ENCODE measurements around the gene C12orf54. TPM values are rescaled to one million over a fixed set of nuclear protein-coding genes. Genes with fewer than 3 reads are reported as not detected.
"Not testable (repeated sequence)": the region's sequence is repeated elsewhere in the genome, so short reads cannot be mapped to it uniquely, and the experiment has no call there.

C12orf54 gene
- total and polyA plus RNA-seq, 2 of the 13 experiments (the other 11 are each of a cell fraction or from before 2014, with no cell fraction given) = not detected

DNA sequence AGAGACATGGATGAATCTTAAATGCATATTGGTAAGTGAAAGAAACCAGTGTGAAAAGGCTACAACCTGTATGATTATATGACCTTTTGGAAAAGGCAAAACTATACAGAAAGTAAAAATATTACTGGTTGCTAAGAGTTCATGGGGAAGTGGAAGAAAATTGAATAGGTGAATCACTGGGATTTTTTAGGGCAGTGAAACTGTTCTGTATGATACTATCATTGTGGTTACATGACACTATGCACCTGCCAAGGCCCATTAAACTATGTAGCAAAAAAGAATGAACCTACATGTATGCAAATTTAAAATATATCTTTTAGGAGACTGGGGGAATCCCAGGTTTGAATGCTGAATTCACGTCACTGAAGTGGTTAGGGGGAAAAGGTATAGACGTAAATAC is 30.6 kb downstream of the C12orf54 start (continued):
- TF ChIP-seq, protein P1, sequence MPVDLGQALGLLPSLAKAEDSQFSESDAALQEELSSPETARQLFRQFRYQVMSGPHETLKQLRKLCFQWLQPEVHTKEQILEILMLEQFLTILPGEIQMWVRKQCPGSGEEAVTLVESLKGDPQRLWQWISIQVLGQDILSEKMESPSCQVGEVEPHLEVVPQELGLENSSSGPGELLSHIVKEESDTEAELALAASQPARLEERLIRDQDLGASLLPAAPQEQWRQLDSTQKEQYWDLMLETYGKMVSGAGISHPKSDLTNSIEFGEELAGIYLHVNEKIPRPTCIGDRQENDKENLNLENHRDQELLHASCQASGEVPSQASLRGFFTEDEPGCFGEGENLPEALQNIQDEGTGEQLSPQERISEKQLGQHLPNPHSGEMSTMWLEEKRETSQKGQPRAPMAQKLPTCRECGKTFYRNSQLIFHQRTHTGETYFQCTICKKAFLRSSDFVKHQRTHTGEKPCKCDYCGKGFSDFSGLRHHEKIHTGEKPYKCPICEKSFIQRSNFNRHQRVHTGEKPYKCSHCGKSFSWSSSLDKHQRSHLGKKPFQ (CRISPR knock-in tag; IDR thresholded peaks at IDR 0.05; ENCODE audit: insufficient replicate concordance) = no peak
- TF ChIP-seq, protein P2, sequence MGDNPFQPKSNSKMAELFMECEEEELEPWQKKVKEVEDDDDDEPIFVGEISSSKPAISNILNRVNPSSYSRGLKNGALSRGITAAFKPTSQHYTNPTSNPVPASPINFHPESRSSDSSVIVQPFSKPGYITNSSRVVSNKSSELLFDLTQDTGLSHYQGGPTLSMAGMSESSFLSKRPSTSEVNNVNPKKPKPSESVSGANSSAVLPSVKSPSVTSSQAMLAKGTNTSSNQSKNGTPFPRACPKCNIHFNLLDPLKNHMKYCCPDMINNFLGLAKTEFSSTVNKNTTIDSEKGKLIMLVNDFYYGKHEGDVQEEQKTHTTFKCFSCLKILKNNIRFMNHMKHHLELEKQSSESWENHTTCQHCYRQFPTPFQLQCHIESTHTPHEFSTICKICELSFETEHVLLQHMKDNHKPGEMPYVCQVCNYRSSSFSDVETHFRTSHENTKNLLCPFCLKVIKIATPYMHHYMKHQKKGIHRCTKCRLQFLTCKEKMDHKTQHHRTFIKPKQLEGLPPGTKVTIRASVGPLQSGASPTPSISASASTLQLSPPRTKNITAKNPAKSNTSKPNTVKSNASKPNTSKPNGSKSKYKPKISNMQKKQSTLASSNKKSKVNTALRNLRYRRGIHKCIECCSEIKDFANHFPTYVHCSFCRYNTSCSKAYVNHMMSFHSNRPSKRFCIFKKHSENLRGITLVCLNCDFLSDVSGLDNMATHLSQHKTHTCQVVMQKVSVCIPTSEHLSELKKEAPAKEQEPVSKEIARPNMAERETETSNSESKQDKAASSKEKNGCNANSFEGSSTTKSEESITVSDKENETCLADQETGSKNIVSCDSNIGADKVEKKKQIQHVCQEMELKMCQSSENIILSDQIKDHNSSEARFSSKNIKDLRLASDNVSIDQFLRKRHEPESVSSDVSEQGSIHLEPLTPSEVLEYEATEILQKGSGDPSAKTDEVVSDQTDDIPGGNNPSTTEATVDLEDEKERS (CRISPR knock-in tag; IDR thresholded peaks at IDR 0.05) = no peak
- TF ChIP-seq STAG1 (CRISPR knock-in tag; IDR thresholded peaks at IDR 0.05) = no peak

DNA sequence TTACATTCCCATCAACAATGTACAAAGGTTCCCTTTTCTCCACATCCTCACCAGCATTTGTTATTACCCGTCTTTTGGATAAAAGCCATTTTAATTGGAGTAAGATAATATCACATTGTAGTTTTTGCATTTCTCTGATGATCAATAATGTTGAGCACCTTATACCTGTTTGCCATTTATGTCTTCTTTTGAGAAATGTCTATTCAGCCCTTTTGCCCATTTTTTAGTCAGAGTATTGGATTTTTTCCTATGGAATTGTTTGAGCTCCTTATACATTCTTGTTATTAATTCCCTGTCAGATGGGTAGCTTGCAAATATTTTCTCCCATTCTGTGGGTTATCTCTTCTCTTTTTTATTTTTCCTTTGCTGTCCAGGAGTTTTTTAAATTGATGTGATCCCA is 32.4 kb downstream of the C12orf54 start:
- H2AFZ ChIP-seq (ENCODE audit: low read length) = no peak overlapping the region
- ATAC-seq (no peak), FAIRE-seq (no peak), DNase-seq (ENCODE audit: low spot score) (no peak)
- BruUV-seq (replicated peaks) = no TSS peak
- no peak overlapping the region for H3K27ac ChIP-seq (ENCODE audit: extremely low read length, insufficient read depth, low read length)
- 0 out of 4 replicates have a peak, but pooled peaks of 1 of the 2 experiments have one; percentile 24 for TF ChIP-seq MAFK (conservative IDR thresholded peaks at IDR 0.05 in 1 of 2, IDR thresholded peaks at IDR 0.05 in 1 of 2; ENCODE audit: low read length in 2 of 2)
- no peak for TF ChIP-seq EZH2 (conservative IDR thresholded peaks at IDR 0.05; ENCODE audit: low read depth, low read length)
- ChIA-PET CTCF (ENCODE audit: low intra/inter-chr PET ratio, low total read pairs) (no interaction called here), POLR2A (no interaction called here)
- no peaks in the 10 kb centered on the region for H3K36me3 ChIP-seq (replicated peaks in 1 of 2; ENCODE audit: control insufficient read depth in 1 of 2, insufficient read depth in 2 of 2, low read length in 2 of 2)
- no peaks in the 10 kb centered on the region for H3K9me3 ChIP-seq (ENCODE audit: low read length)
- WGBS (ENCODE audit: low lambda C conversion rate) = 46% methylated on average over 1 of the region's 1 CpG
- no peak overlapping the region for H3K4me3 ChIP-seq (replicated peaks in 1 of 3; ENCODE audit: insufficient read depth in 1 of 3, low read depth in 2 of 3, low read length in 3 of 3)
- H3K9ac ChIP-seq (ENCODE audit: insufficient read depth, low read depth, low read length) = no peak overlapping the region
- no peaks in the 10 kb centered on the region; a peak in 1 of 5 replicates for H3K27me3 ChIP-seq (ENCODE audit: control insufficient read depth in 1 of 2, insufficient read depth in 2 of 2, low read length in 2 of 2)
- H4K20me1 ChIP-seq (ENCODE audit: insufficient read depth, low read length) = no peaks in the 10 kb centered on the region
- in situ Hi-C loops (cut with HindIII; ENCODE audit: extremely low pct_ligation_motif_present, low pct_unique_long_range_greater_than_20kb) (no loop called here), intact Hi-C loops (cut with micrococcal nuclease; ENCODE audit: unreplicated experiment) (no loop called here)
- H3K79me2 ChIP-seq (ENCODE audit: insufficient read depth, low read length) = no peaks in the 10 kb centered on the region
- H3K4me1 ChIP-seq (ENCODE audit: insufficient read depth, low read length) = no peaks in the 10 kb centered on the region
- no peak overlapping the region for H3K4me2 ChIP-seq (ENCODE audit: low read depth, low read length)

DNA sequence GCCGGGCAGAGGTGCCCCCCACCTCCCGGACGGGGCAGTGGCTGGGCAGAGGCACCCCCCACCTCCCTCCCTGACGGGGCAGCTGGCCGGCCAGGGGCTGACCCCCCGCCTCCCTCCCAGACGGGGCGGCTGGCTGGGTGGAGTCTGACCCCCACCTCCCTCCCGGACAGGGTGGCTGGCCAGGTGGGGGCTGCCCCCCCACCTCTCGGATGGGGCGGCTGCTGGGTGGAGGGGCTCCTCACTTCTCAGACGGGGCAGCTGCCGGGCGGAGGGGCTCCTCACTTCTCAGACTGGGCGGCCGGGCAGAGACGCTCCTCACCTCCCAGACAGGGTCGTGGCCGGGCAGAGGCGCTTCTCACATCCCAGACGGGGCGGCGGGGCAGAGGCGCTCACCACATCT is 38.1 kb downstream of the C12orf54 start:
- H4K20me1 ChIP-seq (ENCODE audit: insufficient read depth, low read length); ATAC-seq; POLR2A ChIA-PET; H2AFZ ChIP-seq (ENCODE audit: low read length); H3K27me3 ChIP-seq (ENCODE audit: control insufficient read depth in 1 of 2, insufficient read depth in 2 of 2, low read length in 2 of 2); H3K9ac ChIP-seq (ENCODE audit: insufficient read depth, low read depth, low read length); H3K79me2 ChIP-seq (ENCODE audit: insufficient read depth, low read length); DNase-seq (ENCODE audit: low spot score); CTCF ChIA-PET (ENCODE audit: low intra/inter-chr PET ratio, low total read pairs); H3K4me1 ChIP-seq (ENCODE audit: insufficient read depth, low read length); H3K4me2 ChIP-seq (ENCODE audit: low read depth, low read length); H3K36me3 ChIP-seq (replicated peaks in 1 of 2; ENCODE audit: control insufficient read depth in 1 of 2, insufficient read depth in 2 of 2, low read length in 2 of 2); BruUV-seq (replicated peaks); H3K27ac ChIP-seq (ENCODE audit: extremely low read length, insufficient read depth, low read length); intact Hi-C loops (cut with micrococcal nuclease; ENCODE audit: unreplicated experiment); H3K4me3 ChIP-seq (replicated peaks in 1 of 3; ENCODE audit: insufficient read depth in 1 of 3, low read depth in 2 of 3, low read length in 3 of 3); H3K9me3 ChIP-seq (ENCODE audit: low read length); in situ Hi-C loops (cut with HindIII; ENCODE audit: extremely low pct_ligation_motif_present, low pct_unique_long_range_greater_than_20kb); FAIRE-seq: not testable (repeated sequence)
- 71% methylated on average over 17 of the region's 24 CpGs for WGBS (ENCODE audit: low lambda C conversion rate)
